Measurements from ENCODE around the gene FOXP1.

DNA sequence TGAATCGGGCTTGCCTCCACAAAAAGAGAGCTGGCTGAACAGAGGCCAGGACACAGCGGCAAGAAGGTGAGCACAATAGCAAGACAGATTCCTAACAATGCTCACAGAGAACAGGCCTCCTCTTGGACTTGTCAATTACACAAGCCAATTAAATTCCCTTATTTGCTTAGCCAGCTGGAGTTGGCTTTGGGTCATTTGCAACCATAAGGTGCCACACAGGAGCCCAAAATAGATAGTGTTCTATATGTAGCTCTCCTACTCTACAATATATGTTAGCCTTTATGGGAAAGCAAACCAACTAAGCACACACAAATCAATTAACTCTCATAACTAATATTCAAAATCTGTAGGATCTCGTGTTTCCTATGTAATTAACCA is 335.6 kb downstream of the FOXP1 start:
- no peak for TF ChIP-seq SIN3A (IDR thresholded peaks at IDR 0.05; ENCODE audit: borderline replicate concordance in 2 of 2, control insufficient read depth in 1 of 2, low read depth in 2 of 2, low read length in 2 of 2)
- no peak for TF ChIP-seq RAD21 (CRISPR knock-in tag; conservative IDR thresholded peaks at IDR 0.05 in 1 of 2, IDR thresholded peaks at IDR 0.05 in 1 of 2)
- TF ChIP-seq, protein P1, sequence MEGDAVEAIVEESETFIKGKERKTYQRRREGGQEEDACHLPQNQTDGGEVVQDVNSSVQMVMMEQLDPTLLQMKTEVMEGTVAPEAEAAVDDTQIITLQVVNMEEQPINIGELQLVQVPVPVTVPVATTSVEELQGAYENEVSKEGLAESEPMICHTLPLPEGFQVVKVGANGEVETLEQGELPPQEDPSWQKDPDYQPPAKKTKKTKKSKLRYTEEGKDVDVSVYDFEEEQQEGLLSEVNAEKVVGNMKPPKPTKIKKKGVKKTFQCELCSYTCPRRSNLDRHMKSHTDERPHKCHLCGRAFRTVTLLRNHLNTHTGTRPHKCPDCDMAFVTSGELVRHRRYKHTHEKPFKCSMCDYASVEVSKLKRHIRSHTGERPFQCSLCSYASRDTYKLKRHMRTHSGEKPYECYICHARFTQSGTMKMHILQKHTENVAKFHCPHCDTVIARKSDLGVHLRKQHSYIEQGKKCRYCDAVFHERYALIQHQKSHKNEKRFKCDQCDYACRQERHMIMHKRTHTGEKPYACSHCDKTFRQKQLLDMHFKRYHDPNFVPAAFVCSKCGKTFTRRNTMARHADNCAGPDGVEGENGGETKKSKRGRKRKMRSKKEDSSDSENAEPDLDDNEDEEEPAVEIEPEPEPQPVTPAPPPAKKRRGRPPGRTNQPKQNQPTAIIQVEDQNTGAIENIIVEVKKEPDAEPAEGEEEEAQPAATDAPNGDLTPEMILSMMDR (IDR thresholded peaks at IDR 0.05 in 2 of 3, conservative IDR thresholded peaks at IDR 0.05 in 1 of 3; ENCODE audit: insufficient read depth in 2 of 3, low read depth in 1 of 3, low read length in 3 of 3) = no peak
- TF ChIP-seq POLR2AphosphoS5 (IDR thresholded peaks at IDR 0.05; ENCODE audit: control insufficient read depth, insufficient read depth, low read depth, low read length) = no peak
- TF ChIP-seq, protein P2, sequence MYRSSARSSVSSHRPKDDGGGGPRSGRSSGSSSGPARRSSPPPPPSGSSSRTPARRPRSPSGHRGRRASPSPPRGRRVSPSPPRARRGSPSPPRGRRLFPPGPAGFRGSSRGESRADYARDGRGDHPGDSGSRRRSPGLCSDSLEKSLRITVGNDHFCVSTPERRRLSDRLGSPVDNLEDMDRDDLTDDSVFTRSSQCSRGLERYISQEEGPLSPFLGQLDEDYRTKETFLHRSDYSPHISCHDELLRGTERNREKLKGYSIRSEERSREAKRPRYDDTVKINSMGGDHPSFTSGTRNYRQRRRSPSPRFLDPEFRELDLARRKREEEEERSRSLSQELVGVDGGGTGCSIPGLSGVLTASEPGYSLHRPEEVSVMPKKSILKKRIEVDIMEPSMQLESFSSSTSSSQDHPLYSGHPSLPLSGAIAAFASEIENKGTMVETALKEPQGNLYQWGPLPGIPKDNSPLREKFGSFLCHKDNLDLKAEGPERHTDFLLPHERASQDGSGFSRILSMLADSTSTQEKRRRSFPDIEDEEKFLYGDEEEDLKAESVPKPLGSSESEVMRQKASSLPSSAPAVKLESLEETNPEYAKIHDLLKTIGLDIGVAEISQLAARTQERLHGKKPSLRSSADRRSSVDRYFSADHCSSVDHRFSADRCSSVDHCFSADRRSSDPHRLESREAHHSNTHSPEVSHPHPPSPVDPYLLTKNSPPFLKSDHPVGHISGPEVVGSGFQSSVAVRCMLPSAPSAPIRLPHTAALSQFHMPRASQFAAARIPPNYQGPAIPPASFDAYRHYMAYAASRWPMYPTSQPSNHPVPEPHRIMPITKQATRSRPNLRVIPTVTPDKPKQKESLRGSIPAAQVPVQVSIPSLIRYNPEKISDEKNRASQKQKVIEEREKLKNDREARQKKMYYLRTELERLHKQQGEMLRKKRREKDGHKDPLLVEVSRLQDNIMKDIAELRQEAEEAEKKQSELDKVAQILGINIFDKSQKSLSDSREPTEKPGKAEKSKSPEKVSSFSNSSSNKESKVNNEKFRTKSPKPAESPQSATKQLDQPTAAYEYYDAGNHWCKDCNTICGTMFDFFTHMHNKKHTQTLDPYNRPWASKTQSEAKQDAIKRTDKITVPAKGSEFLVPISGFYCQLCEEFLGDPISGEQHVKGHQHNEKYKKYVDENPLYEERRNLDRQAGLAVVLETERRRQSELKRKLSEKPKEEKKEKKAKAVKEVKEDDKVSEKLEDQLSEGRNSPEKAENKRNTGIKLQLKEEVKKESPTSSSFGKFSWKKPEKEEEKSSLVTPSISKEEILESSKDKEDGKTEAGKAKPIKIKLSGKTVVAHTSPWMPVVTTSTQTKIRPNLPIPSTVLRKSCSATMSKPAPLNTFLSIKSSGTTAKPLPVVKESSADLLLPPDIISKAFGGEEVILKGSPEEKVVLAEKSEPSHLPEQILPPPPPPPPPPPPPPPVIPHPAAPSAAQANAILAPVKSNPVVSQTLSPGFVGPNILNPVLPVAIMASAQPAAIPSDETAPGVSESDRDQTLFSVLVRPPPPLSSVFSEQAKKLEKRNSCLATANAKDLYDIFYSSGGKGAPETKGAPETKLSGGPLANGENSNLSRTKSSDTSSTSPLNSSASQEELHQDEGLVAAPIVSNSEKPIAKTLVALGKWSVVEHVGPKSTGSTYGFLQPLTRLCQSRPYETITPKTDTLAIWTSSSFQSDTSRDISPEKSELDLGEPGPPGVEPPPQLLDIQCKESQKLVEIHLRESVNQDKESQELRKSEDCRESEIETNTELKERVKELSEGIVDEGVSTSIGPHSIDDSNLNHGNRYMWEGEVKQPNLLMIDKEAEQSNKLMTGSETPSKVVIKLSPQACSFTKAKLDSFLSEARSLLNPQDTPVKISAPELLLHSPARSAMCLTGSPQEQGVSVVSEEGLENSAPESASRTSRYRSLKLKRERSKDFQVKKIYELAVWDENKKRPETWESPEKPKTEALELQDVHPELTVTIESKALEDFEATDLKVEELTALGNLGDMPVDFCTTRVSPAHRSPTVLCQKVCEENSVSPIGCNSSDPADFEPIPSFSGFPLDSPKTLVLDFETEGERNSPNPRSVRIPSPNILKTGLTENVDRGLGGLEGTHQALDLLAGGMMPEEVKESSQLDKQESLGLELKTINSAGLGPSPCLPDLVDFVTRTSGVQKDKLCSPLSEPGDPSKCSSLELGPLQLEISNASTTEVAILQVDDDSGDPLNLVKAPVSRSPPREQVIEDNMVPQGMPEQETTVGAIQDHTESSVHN (IDR thresholded peaks at IDR 0.05; ENCODE audit: borderline replicate concordance in 1 of 2, low read depth in 1 of 2) = no peak
- no peak for TF ChIP-seq SNRNP70 (optimal IDR thresholded peaks at IDR 0.05; ENCODE audit: low read depth, low read length)
- no peak for TF ChIP-seq NR2F6 (CRISPR knock-in tag; IDR thresholded peaks at IDR 0.05)
- TF ChIP-seq ZNF24 (IDR thresholded peaks at IDR 0.05) = no peak
- TF ChIP-seq MAFK (IDR thresholded peaks at IDR 0.05; ENCODE audit: low read length) = no peak
- TF ChIP-seq ETV5 (CRISPR knock-in tag; IDR thresholded peaks at IDR 0.05; ENCODE audit: low read depth) = no peak
- TF ChIP-seq CREB1 (IDR thresholded peaks at IDR 0.05) = no peak
- no peak for TF ChIP-seq CREB1 (CRISPR knock-in tag; IDR thresholded peaks at IDR 0.05)
- TF ChIP-seq NCOA1 (IDR thresholded peaks at IDR 0.05; ENCODE audit: low read depth) = no peak
